Hippocampal formation (tissue), 2 donors: Measurements from ENCODE around the gene GABRG3.

Experiments used
- DNase-seq, 2 donors: peaks; one replicate each; lab custom pipeline; 2025; lab: John Stamatoyannopoulos, UW

The GABRG3 gene

DNA sequence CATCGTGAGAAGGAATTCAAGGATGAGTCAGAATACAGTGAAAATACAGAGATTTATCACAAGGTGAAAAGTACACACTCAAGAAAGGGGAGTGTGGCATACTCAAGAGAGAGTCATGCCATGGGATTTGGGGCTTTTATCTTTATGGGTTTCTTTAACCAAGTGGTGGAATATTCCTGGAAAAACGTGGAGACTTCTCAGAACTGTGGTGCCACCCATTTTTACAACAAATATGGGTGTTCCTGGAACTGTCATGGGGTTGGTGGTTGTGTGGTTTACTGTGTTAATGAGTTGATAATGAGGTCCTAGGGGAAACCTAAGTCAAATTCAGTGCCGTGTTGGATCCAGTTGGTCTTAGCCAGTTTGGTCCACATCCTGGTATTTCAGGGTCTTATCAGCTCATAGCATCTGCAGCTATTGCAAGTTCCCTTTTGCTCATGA, 497.2 kb downstream of the GABRG3 start:
- DNase-seq: no peak

DNA sequence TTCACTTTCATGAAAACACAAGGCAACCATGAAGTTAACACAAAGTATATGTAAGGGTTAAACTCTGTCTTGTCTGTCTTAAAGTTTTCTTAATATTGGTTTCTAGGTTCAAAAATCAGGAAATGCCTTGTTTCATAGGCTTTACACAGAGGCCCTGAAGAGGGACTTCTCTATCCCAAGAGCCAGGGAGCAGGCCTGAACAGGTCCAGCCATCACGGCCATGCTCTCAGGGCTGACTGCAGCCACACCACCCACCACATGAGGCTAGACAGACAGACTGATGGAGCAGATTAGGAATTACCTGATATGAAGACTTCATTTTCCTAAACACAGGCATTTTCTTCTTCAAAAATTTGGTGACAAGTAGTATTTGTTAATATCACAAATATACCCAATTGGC, 502.9 kb downstream of the GABRG3 start:
- DNase-seq: no peak

DNA sequence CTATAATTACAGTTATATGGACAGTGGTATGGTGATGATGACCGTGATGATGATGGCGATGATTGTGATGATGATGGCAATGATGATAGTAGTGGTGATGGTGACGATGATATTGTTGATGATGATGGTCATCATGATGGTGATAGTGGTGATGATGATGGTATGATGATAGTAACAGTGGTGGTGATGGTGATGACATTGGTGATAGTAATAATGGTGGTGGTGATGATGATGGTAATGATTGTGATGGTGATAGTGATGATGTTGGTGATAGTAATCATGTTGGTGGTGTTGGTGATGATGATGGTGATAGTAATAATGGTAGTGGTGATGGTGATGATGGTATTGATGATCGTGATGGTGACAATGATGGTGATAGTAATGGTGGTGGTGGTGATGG, 504.4 kb downstream of the GABRG3 start:
- DNase-seq: no peak

DNA sequence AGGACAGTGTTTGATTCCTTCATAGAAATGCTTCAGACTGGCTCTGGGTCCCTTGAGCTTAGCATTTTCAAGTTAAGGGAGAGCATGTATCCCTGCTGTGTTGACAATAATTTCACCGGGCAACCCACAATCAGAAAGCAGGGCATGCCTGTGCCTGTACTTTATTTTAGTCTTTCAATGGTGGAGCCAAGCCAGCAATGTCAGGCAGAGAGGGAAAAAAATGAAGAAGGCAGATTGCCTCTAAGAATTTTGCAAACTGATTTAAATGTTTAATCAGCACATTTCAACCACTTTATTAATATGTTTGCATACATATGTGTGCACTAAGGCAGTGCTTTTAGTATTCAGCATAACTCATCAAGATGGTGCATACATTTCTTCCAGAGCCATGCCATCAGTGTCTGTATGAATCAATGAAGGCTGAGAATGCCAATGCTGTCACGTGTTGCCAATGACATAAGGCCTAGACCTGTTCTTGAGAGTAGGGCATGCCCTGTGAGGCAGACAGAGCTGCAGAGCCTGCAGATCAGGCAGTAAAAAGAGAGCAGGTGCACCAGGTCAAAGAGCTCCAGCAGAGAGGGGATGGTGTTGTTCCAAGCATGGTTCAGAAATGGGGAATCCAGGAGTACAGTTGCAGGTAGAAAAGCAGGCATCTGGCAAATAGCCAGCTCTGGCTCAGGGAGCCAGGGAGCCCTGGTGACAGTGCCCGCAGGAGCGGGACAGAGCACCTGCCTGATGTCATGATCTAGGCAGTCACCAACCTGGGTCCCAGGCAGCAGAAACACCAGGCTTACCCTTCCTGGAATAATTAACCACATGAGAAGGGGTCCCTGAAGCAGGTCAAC, 508.5 kb downstream of the GABRG3 start:
- DNase-seq: no peak

DNA sequence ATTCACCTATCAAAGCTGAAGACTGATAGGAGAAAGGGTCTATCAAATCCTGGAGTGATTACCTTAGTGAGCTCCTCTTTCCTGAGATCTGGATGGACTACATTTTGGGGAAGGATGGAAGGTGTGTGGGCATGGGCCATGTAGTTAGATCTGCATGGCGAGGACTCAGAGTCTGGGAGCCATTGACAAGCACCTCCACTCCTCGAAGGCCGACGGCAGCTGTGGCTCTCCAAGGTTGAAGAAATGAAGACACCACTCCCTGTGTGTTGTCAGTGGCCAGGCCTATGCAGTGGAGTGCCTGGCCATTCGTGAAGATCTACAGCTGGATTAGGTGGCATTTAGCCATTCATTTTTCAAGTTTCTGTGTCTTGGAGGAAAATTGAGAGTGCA, 509.2 kb downstream of the GABRG3 start:
- DNase-seq: no peak

GRCh38 chr15:27480642-27481041, 509.7 kb downstream of the GABRG3 start:
- DNase-seq: no peak

GRCh38 chr15:27481768-27482167, 510.8 kb downstream of the GABRG3 start:
- no peak for DNase-seq

GRCh38 chr15:27482287-27482686, 511.3 kb downstream of the GABRG3 start:
- no peak for DNase-seq

DNA sequence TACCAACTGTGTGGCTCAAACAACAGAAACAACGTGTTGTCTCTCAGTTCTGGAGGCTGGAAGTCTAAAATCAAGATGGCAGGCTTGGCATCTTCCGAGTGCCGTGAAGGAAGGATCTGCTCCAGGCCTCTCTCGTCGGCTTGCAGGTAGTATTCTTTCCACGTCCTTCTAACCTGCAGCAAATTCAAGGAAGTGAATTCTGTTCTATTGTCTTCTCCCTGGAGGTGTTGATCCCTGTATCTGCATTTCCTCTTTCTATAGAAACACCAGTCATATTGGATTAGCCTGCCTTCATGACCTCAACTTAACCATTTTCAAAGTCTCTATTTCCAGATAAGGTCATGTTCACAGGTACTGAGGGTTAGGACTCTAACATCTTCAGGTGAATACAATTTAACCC, 512.1 kb downstream of the GABRG3 start:
- DNase-seq: no peak

DNA sequence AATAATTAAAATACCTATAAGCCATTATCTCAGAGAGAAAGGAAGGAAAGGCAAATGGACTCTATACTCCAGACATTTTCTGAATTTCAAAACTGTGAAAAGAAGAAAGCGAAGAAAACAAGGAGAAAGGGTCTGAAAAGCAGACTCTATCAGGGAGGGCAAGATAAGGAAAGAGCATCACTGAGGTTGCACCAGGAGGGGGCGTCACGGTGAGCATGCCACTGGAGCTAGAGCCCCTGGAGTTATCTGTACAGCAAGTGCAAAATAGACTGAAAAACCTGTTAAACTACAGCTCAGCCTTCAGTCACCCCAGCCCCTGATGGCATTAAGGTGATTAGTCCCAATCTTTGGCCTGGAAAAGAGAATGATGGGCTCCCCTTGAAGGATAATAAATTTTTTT, 514.3 kb downstream of the GABRG3 start:
- no peak for DNase-seq

GRCh38 chr15:27486051-27486450, 515.1 kb downstream of the GABRG3 start:
- no peak for DNase-seq

- no peak for DNase-seq
Measured at GRCh38 chr15:27486683-27487647, 516.0 kb downstream of the GABRG3 start.

DNA sequence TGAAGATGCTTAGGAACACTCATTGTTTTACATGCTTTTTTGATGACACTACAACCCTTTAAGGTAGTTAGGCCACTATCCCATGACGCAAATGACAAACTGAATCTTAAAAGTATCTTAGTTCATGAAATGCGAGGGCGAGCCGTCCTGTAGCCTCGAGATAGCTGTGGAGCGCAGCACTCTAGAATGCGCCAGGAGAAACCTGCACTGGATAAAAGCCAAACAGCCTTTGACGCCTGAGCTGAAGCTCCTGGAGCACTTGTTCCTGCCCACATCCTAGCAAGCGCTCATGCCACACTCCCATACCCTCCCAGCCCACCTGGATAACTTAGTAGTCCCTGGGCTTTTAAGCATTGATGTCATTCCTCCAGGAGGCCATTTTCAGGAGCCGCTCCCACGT, 516.9 kb downstream of the GABRG3 start:
- no peak for DNase-seq

GRCh38 chr15:27490867-27491595, 520.0 kb downstream of the GABRG3 start:
- no peak for DNase-seq

DNA sequence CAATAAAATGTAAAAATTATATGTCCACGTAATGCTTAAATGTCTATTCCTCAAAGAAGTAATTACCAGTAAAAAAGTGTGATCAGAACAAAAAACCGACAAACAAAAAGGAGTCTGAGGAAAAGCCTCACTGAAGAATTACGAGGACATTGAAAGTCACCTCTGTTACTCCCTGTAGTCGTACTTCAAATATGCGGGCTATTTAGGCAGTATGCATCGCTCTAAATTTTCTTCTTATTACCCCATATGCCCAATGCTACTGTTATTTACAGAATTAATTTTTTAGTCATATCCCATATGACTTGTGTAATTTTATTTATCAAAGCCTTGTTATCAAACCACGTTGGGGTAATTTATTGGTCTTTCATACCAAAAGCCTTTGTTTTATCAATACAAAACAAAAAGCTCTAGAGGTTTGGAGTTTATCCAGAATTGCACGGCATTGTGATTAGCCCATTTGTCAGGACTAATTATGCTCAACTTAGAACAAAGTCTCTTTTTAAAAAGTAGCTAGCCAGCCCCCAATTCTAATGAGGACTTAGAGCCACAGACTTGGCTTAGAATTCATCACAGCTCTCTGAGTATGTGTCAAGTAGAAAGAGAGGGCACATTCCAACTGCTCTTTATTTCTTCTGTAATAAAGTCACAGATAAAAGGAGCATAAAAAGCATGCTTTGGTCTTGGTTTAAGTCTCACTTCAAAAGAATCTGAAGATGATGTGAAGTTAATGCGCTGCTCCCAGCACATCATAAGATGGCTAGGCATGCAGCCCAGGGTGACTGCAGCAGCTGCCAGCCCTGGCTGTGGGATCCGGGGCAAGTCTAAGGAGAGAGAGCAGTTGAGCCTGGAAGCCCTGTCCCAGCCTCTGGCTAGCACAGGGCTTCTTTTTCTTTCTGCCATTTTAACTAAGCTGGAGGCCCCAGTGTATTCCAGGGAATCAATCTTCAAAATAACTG, 521.0 kb downstream of the GABRG3 start:
- peak; percentile 61 to 88 for DNase-seq

- DNase-seq: no peak
Measured at GRCh38 chr15:27495963-27496459, 525.0 kb downstream of the GABRG3 start.

DNA sequence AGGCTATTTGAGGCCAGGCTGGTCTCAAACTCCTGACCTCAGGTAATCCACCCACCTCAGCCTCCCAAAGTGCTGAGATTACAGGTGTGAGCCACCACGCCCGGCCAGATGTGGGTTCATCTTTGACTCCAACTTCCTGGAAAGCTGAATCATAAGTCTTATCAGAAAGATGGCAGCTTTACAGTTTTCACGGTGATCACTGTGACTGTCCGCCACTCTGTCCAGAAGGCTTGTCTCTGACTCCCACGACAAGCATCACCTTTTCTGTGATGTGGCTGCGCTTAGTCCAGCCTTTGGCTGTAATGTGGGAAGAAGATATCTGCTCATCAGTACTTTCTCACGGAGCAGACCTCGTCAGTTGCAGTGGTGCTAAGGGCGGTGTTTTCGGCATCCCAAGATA, 527.7 kb downstream of the GABRG3 start:
- DNase-seq: no peak

DNA sequence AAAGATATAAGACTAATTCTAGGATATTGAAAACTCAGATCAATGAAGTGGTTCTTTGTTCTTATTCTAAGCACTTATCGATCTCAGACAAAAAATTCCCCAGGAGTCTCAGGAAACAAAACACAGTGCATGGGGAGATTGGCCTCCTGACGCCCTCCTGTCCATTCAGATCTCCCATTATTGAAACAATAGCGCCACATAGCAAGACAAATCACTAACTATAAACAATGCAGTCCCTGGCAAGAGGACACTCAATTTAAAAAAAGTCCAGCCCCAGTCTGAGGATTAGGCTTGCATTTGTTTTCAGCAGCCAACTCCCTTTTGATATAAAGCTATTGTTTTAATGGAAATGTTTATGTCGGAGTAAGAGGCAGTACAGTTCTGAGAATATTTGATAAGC, 528.2 kb downstream of the GABRG3 start:
- DNase-seq: no peak

DNA sequence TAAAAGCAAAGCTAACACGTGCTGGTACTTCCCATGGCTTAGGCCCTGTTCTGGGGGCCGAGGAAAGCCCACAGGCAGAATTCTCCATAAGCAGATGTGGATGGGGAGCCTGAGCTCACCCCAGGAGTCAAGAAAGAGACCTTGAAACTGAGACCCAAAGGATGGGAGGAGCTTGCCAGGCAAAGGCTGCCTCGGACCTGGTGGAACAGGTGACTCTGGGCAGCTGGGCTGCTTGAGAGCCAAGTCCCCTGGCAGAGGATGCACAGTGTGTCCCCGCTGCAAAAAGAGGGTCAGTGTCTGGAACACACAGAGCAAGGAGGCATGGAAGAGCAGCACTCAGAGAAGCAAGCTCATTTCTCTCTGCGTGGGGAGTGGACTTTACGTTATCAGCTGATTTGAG, 528.7 kb downstream of the GABRG3 start:
- DNase-seq: no peak

- no peak for DNase-seq
Measured at GRCh38 chr15:27500206-27500605, 529.2 kb downstream of the GABRG3 start.

- no peak for DNase-seq
Measured at GRCh38 chr15:27506752-27507151, 535.8 kb downstream of the GABRG3 start.
